AG10803 (cell line): Measurements from ENCODE around the gene ADSS1.

Experiments used
- DNase-seq: peaks from one replicate; pipeline ENCODE4 v3.0.0; 2010; ENCODE audit warnings: low read depth
- H3K4me3 ChIP-seq: 2 replicates; pipeline ENCODE4 v1.5.1; 2011; ENCODE audit warnings: mild to moderate bottlenecking, low read length, control low read depth
- TF ChIP-seq, protein P1 (sequence below): conservative IDR thresholded peaks from 2 replicates; pipeline ENCODE4 v1.5.1; 2011; ENCODE audit warnings: mild to moderate bottlenecking, low read length, control low read depth, inconsistent platforms

ADSS1 gene

DNA sequence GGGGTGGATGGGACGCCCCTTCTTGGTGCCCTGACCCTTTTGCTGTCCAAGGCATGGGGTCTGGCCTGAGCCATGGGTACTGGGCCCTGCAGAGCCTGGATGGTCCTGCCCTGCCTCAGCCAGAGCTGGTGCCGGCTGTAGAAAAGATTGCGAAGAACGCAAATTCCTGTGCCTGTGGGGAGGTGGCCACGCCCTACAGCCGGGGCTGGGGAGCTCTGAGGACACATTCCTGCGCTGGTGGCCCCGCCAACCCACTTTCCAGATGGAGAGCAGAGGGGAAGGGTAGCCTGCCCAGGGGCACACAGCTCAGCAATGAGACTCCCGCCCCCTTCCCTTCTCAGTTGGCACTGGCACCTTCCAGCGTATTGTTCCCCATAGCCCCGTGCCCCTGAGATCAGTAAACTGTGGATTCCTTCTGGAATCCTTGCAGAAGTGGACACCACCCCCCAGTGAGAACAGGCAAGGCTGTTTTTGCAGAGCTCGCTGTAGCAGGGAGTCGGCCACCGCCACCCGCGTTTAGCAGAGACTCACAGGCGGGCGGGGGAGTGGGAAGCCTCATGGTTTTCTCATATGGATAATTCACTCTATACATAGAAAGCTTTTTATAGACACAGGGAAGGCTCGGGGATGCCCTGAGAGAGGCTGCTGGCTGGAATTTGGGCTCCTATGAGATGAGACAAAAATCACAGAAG is 26.0 kb upstream of the ADSS1 start:
- DNase-seq: peak; percentile 56
- TF ChIP-seq, protein P1, sequence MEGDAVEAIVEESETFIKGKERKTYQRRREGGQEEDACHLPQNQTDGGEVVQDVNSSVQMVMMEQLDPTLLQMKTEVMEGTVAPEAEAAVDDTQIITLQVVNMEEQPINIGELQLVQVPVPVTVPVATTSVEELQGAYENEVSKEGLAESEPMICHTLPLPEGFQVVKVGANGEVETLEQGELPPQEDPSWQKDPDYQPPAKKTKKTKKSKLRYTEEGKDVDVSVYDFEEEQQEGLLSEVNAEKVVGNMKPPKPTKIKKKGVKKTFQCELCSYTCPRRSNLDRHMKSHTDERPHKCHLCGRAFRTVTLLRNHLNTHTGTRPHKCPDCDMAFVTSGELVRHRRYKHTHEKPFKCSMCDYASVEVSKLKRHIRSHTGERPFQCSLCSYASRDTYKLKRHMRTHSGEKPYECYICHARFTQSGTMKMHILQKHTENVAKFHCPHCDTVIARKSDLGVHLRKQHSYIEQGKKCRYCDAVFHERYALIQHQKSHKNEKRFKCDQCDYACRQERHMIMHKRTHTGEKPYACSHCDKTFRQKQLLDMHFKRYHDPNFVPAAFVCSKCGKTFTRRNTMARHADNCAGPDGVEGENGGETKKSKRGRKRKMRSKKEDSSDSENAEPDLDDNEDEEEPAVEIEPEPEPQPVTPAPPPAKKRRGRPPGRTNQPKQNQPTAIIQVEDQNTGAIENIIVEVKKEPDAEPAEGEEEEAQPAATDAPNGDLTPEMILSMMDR: no peak

DNA sequence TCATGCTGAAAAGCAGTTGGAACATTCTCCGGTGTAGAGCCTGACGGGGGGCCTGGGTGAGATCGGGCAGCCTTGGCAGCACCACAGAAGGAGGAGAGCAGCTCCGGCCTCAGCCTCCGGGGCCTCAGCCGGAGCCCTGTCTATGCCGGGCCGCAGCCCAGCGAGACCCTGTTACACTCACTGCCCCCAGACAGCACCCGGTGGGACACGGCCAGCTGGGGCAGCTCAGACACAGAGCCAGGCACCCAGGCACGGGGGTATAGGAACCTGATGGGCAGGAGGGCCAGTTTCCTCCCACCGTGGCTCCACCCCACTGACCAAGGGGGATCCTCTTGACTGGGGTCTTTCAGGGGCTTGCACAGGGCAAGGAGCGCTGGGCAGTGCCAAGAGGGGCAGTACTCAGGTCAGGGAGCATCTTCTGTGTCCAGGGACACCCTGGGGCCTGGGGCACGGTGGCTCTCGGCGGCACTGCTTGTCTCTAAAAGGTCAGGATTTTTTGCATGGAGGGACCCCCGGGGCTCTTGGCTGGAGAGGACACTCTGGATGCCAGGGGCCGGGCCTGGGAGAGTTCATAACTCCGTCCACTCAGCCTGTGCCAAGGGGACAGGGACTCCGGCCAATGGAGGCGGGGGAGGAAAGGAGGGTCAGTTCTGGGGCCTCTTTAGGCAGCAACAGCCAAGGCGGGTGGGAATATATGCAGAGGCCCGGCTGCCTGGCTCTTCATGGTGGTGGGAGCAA is 25.2 kb upstream of the ADSS1 start:
- DNase-seq: no peak
- TF ChIP-seq, protein P1: no peak
- no peak overlapping the region for H3K4me3 ChIP-seq

More for the DNA sequence above, 26.0 kb upstream of the ADSS1 start:
- no peak overlapping the region for H3K4me3 ChIP-seq

DNA sequence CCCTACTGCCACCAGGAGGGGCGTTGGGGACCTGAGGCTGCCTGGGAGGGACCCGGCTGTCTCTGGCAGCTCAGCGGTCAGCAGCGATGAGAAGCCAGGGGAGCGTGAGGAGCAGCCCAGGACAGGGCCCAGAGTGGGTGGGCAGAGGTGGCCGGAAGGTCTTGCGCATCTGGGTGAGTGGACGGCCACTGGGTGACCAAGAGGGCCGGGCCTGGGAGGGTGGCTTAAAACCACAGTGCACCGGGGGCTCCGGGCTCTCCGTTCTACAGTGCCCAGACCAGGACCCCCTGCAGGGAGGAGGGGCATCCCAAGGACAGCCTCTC is 24.6 kb upstream of the ADSS1 start:
- TF ChIP-seq, protein P1: no peak
- H3K4me3 ChIP-seq: no peak overlapping the region
- no peak for DNase-seq

DNA sequence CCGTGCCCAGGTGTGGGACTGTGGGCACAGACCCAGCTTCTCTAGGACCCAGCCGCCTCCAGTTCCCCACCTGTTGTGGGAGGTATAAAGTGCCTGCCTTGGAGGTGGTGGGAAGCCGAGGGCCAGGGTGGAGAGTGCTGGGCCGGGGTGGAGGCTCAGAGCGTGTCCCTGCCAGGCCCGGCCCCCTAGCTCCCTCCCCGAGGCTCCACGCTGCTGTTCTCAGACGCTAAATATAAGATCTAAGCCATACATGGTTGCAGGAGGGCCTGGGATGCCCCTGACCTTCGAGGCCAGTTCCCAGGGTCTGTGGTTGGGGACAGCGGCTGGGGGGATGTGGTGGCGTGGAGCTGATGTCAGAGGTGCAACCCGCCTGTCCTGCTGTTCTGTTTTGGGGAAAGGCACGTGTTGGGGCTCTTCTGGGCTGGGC is 23.8 kb upstream of the ADSS1 start:
- DNase-seq: no peak
- H3K4me3 ChIP-seq: no peak overlapping the region
- TF ChIP-seq, protein P1: no peak

DNA sequence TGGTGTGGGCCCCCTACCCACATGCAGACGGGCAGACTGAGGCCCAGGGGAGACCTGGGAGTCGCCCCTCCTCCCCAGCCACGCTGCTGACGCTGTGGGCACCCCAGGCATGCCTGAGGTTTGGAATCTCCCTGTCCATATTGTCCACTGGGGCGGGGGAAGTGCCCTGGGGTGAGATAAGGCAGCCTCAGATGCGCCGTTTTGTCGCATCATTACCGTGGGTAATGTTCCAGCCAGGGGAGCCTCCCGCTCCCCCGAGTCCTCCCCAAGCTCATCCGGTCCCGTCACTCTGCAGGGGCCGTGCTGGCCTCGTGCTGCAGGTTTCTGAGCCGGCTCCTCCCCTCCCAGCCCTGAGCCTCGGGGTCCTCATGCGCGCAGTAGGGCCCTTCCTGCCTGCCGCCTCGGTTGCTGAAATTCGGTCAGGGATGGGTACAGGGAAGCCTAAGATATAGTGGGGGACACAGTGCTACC is 23.2 kb upstream of the ADSS1 start:
- TF ChIP-seq, protein P1: no peak
- DNase-seq: no peak
- no peak overlapping the region for H3K4me3 ChIP-seq

DNA sequence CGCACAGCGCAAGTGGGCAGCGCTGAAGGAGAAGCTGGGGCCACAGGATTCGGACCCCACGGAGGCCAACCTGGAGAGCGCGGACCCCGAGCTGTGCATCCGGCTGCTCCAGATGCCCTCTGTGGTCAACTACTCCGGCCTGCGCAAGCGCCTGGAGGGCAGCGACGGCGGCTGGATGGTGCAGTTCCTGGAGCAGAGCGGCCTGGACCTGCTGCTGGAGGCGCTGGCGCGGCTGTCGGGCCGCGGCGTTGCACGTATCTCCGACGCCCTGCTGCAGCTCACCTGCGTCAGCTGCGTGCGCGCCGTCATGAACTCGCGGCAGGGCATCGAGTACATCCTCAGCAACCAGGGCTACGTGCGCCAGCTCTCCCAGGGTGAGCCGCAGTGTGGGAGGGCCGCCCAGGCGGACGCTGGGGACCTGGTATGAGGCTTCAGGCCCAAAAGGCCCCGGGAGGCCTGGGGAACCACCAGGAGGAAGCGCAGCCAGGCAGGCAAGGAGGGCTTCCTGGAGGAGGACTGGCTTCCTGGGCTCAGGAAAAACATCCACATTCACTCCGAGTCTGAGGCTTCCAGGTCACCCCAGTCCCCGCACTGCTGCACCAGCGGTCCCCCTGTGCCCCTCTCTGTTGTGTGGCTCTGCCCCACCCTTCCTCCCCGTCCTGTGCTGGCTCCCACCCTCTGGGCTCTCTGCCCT is 22.5 kb upstream of the ADSS1 start:
- no peak overlapping the region for H3K4me3 ChIP-seq
- TF ChIP-seq, protein P1: no peak
- no peak for DNase-seq

DNA sequence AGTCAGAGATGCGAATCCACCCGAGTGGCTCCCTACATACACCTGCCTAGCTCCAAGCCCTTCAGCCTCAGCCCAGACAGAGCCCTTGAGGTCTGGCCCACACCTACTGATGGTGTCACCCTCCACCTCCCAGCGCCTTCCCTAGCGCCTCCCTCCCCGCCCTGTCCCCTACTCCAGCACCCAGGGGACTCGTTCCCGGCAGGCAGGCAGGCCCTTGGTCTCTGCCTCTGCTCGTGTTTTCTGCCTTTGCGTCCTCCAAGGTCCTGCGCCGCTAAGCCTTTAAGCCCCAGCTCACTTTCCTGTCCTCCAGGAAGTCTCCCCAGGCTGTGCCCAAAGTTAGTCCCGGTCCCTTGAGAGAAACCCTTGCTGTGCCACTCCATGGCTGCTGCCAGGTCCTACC is 21.9 kb upstream of the ADSS1 start:
- no peak for DNase-seq
- TF ChIP-seq, protein P1: no peak
- no peak overlapping the region for H3K4me3 ChIP-seq
